ENCODE measurements around the gene UBA7. TPM values are rescaled to one million over a fixed set of nuclear protein-coding genes. Genes with fewer than 3 reads are reported as not detected.

UBA7 gene
- total RNA-seq, 1 donor from 2014 or later = 18.9 TPM

DNA sequence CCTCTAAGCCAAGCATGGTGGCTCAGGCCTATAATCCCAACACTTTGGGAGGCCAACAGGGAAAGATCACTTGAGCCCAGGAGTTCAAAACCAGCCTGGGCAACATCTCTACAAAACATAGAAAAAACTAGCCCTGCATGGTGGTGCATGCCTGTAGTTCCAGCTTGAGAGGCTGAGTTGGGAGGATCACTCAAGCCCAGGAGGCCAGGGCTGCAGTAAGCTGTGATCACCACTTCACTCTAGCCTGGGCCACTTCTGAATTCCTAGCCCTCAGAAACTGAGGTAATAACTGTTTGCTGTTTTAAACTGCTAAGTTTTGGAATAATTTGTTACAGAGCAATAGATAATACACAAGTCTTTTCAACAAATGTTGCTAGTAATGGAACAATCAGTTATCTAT lies 43.8 kb downstream of the UBA7 start:
- no peak overlapping the region for H2AFZ ChIP-seq (ENCODE audit: low read depth, low read length)
- no peak overlapping the region for H3K27ac Mint-ChIP-seq (ENCODE audit: unreplicated experiment)

DNA sequence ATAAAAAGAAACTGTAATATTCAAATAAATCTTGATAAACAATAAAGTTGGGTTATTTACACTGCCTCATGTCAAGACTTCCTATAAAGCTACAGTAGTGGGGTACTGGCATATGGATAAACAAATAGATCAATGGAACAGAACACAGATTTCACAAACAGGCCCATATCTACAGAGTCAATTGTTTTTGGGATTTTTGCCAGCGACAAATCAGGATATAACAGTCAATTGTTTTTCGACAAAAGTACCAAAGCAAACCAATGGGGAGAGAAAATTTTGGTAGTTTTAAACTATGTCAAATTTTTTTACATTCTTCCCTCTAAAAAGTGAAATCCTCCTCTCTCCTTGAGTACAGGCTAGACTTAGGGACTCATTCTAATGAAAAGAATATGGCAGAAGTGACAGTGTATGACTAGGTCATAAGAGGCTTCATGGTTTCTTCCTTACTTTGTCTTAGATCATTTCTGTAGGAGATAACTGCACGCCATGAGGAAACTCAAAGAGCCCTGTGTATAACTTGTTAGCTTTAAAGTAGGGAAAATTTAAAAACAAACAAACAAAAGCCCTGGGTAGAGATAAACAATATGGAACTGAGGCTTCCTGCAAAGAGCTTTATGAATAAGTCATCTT lies 44.4 kb downstream of the UBA7 start:
- peaks cover under 1% of the 10 kb centered on the region for H3K4me1 Mint-ChIP-seq (ENCODE audit: low read depth, unreplicated experiment)
- peaks cover 4% of the 10 kb centered on the region for H3K36me3 Mint-ChIP-seq (ENCODE audit: low read depth, unreplicated experiment)
- H3K79me2 ChIP-seq (ENCODE audit: insufficient read depth, low read length) = peaks cover 89% of the 10 kb centered on the region

More for the DNA sequence above, 43.8 kb downstream of the UBA7 start:
- Histone ChIP-seq H3K4me3 (ENCODE audit: insufficient read depth, low read depth, low read length) (no peak overlapping the region), H3K79me2 (ENCODE audit: insufficient read depth, low read length) (peaks cover 89% of the 10 kb centered on the region), H3K27me3 (ENCODE audit: insufficient read depth, low read length) (no peaks in the 10 kb centered on the region), H3K4me2 (ENCODE audit: low read length) (no peak overlapping the region), H3K27ac (ENCODE audit: low read depth, low read length) (no peak overlapping the region), H3K9me3 (ENCODE audit: insufficient read depth, low read depth, low read length) (no peaks in the 10 kb centered on the region), H3K4me1 (ENCODE audit: insufficient read depth, low read length) (no peaks in the 10 kb centered on the region), H4K20me1 (ENCODE audit: insufficient read depth, low read length) (peaks cover 59% of the 10 kb centered on the region), H3K36me3 (ENCODE audit: insufficient read depth, low read length) (no peaks in the 10 kb centered on the region), H3K9ac (ENCODE audit: low read length) (no peak overlapping the region)
- peaks cover 4% of the 10 kb centered on the region for H3K4me1 Mint-ChIP-seq (ENCODE audit: low read depth, unreplicated experiment)
- TF ChIP-seq, protein P1, sequence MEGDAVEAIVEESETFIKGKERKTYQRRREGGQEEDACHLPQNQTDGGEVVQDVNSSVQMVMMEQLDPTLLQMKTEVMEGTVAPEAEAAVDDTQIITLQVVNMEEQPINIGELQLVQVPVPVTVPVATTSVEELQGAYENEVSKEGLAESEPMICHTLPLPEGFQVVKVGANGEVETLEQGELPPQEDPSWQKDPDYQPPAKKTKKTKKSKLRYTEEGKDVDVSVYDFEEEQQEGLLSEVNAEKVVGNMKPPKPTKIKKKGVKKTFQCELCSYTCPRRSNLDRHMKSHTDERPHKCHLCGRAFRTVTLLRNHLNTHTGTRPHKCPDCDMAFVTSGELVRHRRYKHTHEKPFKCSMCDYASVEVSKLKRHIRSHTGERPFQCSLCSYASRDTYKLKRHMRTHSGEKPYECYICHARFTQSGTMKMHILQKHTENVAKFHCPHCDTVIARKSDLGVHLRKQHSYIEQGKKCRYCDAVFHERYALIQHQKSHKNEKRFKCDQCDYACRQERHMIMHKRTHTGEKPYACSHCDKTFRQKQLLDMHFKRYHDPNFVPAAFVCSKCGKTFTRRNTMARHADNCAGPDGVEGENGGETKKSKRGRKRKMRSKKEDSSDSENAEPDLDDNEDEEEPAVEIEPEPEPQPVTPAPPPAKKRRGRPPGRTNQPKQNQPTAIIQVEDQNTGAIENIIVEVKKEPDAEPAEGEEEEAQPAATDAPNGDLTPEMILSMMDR (IDR thresholded peaks at IDR 0.05; ENCODE audit: insufficient read depth, low read depth, low read length) = no peak
- no peak for TF ChIP-seq EZH2 (IDR thresholded peaks at IDR 0.05; ENCODE audit: insufficient read depth, low read length)
- H3K4me3 Mint-ChIP-seq (ENCODE audit: unreplicated experiment) = no peak overlapping the region
- FAIRE-seq = no peak
- H3K36me3 Mint-ChIP-seq (ENCODE audit: low read depth, unreplicated experiment) = peaks cover 2% of the 10 kb centered on the region
- no peak for DNase-seq (ENCODE audit: low read depth)
- no peaks in the 10 kb centered on the region for H3K9me3 Mint-ChIP-seq (ENCODE audit: unreplicated experiment)
- no peaks in the 10 kb centered on the region for H3K27me3 Mint-ChIP-seq (ENCODE audit: low read depth, unreplicated experiment)

DNA sequence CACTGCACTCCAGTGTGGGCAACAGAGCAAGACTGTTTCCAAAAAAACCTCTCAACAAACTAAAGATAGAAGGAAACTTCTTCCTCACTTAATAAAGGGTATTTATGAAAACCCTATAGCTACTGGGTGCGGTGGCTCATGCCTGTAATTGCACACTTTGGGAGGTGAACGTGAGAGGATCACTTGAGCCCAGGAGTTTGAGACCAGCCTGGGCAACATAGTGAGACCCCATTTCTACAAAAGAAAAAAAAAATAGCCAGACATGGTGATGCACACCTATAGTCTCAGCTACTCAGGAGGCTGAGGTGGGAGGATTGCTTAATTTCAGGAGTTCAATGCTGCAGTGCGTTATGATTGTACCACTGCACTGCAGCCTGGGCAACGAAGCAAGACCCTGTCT lies 49.8 kb downstream of the UBA7 start:
- Mint-ChIP-seq H3K27me3 (ENCODE audit: low read depth, unreplicated experiment) (no peaks in the 10 kb centered on the region), H3K4me1 (ENCODE audit: low read depth, unreplicated experiment) (no peaks in the 10 kb centered on the region), H3K27ac (ENCODE audit: unreplicated experiment) (no peak overlapping the region), H3K36me3 (ENCODE audit: low read depth, unreplicated experiment) (peaks cover 4% of the 10 kb centered on the region), H3K9me3 (ENCODE audit: unreplicated experiment) (no peaks in the 10 kb centered on the region), H3K4me3 (ENCODE audit: unreplicated experiment) (no peak overlapping the region)
- no peaks in the 10 kb centered on the region for H3K4me1 ChIP-seq (ENCODE audit: insufficient read depth, low read length)
- no peak overlapping the region for H3K4me3 ChIP-seq (ENCODE audit: insufficient read depth, low read depth, low read length)
- H3K9ac ChIP-seq (ENCODE audit: low read length) = no peak overlapping the region
- H4K20me1 ChIP-seq (ENCODE audit: insufficient read depth, low read length) = peaks cover 53% of the 10 kb centered on the region
- peaks cover 77% of the 10 kb centered on the region for H3K79me2 ChIP-seq (ENCODE audit: insufficient read depth, low read length)
- H3K9me3 ChIP-seq (ENCODE audit: insufficient read depth, low read depth, low read length) = no peaks in the 10 kb centered on the region
- no peak overlapping the region for H3K4me2 ChIP-seq (ENCODE audit: low read length)
- H2AFZ ChIP-seq (ENCODE audit: low read depth, low read length) = no peak overlapping the region
- FAIRE-seq (no peak), DNase-seq (ENCODE audit: low read depth) (no peak)
- no peaks in the 10 kb centered on the region for H3K27me3 ChIP-seq (ENCODE audit: insufficient read depth, low read length)
- no peak overlapping the region for H3K27ac ChIP-seq (ENCODE audit: low read depth, low read length)
- TF ChIP-seq, protein P1 (IDR thresholded peaks at IDR 0.05; ENCODE audit: insufficient read depth, low read depth, low read length) = no peak
- TF ChIP-seq EZH2 (IDR thresholded peaks at IDR 0.05; ENCODE audit: insufficient read depth, low read length) = no peak
- H3K36me3 ChIP-seq (ENCODE audit: insufficient read depth, low read length) = no peaks in the 10 kb centered on the region

More for the DNA sequence above, 44.4 kb downstream of the UBA7 start:
- TF ChIP-seq, protein P1 (IDR thresholded peaks at IDR 0.05; ENCODE audit: insufficient read depth, low read depth, low read length) = no peak
- TF ChIP-seq EZH2 (IDR thresholded peaks at IDR 0.05; ENCODE audit: insufficient read depth, low read length) = no peak
- Mint-ChIP-seq H3K27me3 (ENCODE audit: low read depth, unreplicated experiment) (no peaks in the 10 kb centered on the region), H3K4me3 (ENCODE audit: unreplicated experiment) (no peak overlapping the region), H3K27ac (ENCODE audit: unreplicated experiment) (no peak overlapping the region), H3K9me3 (ENCODE audit: unreplicated experiment) (no peaks in the 10 kb centered on the region)
- Histone ChIP-seq H3K4me1 (ENCODE audit: insufficient read depth, low read length) (no peaks in the 10 kb centered on the region), H2AFZ (ENCODE audit: low read depth, low read length) (no peak overlapping the region), H3K27me3 (ENCODE audit: insufficient read depth, low read length) (no peaks in the 10 kb centered on the region), H4K20me1 (ENCODE audit: insufficient read depth, low read length) (peaks cover 62% of the 10 kb centered on the region), H3K9me3 (ENCODE audit: insufficient read depth, low read depth, low read length) (no peaks in the 10 kb centered on the region), H3K4me2 (ENCODE audit: low read length) (no peak overlapping the region), H3K9ac (ENCODE audit: low read length) (no peak overlapping the region), H3K4me3 (ENCODE audit: insufficient read depth, low read depth, low read length) (no peak overlapping the region), H3K36me3 (ENCODE audit: insufficient read depth, low read length) (no peaks in the 10 kb centered on the region), H3K27ac (ENCODE audit: low read depth, low read length) (no peak overlapping the region)
- FAIRE-seq (no peak), DNase-seq (ENCODE audit: low read depth) (no peak)
